22Rv1 (cell line): ENCODE data around the gene UPF1.

Source experiments
- ZFX ChIP-seq: fragments of 450-650 bp; IDR thresholded peaks from 2 replicates; pipeline ENCODE4 v1.6.1; 2017; ENCODE audit warnings: antibody characterized with exemption, borderline replicate concordance
- TF ChIP-seq, protein P1 (sequence below): fragments of 450-650 bp; IDR thresholded peaks from 2 replicates; pipeline ENCODE4 v1.5.1; 2017; ENCODE audit warnings: mild to moderate bottlenecking

- TF ChIP-seq, protein P1, sequence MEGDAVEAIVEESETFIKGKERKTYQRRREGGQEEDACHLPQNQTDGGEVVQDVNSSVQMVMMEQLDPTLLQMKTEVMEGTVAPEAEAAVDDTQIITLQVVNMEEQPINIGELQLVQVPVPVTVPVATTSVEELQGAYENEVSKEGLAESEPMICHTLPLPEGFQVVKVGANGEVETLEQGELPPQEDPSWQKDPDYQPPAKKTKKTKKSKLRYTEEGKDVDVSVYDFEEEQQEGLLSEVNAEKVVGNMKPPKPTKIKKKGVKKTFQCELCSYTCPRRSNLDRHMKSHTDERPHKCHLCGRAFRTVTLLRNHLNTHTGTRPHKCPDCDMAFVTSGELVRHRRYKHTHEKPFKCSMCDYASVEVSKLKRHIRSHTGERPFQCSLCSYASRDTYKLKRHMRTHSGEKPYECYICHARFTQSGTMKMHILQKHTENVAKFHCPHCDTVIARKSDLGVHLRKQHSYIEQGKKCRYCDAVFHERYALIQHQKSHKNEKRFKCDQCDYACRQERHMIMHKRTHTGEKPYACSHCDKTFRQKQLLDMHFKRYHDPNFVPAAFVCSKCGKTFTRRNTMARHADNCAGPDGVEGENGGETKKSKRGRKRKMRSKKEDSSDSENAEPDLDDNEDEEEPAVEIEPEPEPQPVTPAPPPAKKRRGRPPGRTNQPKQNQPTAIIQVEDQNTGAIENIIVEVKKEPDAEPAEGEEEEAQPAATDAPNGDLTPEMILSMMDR: no peak
- TF ChIP-seq ZFX: no peak
These were observed 40.5 kb upstream of the UPF1 start for GRCh38 chr19:18791315-18791678.
